Liver (tissue), 9 donors: ENCODE measurements around the gene FNDC8. TPM values are rescaled to one million over a fixed set of nuclear protein-coding genes. Genes with fewer than 3 reads are reported as not detected.
"Not testable (repeated sequence)": the region's sequence is repeated elsewhere in the genome, so short reads cannot be mapped to it uniquely, and the experiment has no call there.

Experiments
- DNase-seq: peaks from one replicate; pipeline ENCODE4 v3.0.0-alpha.2; 2017; ENCODE audit warnings: low spot score
- H3K27ac ChIP-seq, 2 donors: one replicate each; pipeline ENCODE4 v1.7.0; 2013; ENCODE audit warnings: inconsistent platforms in 2 of 2, low read length in 2 of 2, control low read depth in 1 of 2, low read depth in 1 of 2, mild to moderate bottlenecking in 1 of 2
- H3K27me3 ChIP-seq, 4 donors: one replicate each; pipeline versions ENCODE4 v1.6.1 to v1.7.0; 2013; ENCODE audit warnings: low read length in 3 of 4, inconsistent platforms in 1 of 4, mild to moderate bottlenecking in 1 of 4, moderate library complexity in 1 of 4; ENCODE audit not compliant: control insufficient read depth in 4 of 4, insufficient read depth in 4 of 4
- H3K36me3 ChIP-seq, 4 donors: one replicate each; pipeline versions ENCODE4 v1.6.1 to v1.7.0; 2013; ENCODE audit warnings: low read length in 3 of 4, mild to moderate bottlenecking in 3 of 4, low read depth in 1 of 4, moderate library complexity in 1 of 4; ENCODE audit not compliant: control insufficient read depth in 4 of 4, insufficient read depth in 3 of 4
- H3K4me1 ChIP-seq, 4 donors: one replicate each; pipeline versions ENCODE4 v1.6.1 to v1.7.0; 2013; ENCODE audit warnings: low read length in 3 of 4, mild to moderate bottlenecking in 3 of 4, moderate library complexity in 1 of 4; ENCODE audit not compliant: control insufficient read depth in 4 of 4, insufficient read depth in 4 of 4
- H3K4me3 ChIP-seq, 3 donors: one replicate each; pipeline versions ENCODE4 v1.6.1 to v1.7.0; 2013; ENCODE audit warnings: low read length in 3 of 3, control low read depth in 1 of 3, low read depth in 1 of 3, mild to moderate bottlenecking in 1 of 3
- H3K9ac ChIP-seq, 2 donors: one replicate each; pipeline ENCODE4 v1.7.0; 2013; ENCODE audit warnings: low read length in 2 of 2, mild to moderate bottlenecking in 2 of 2, moderate library complexity in 2 of 2, control low read depth in 1 of 2, low read depth in 1 of 2
- H3K9me3 ChIP-seq, 4 donors: one replicate each; pipeline versions ENCODE4 v1.6.1 to v1.7.0; 2013; ENCODE audit warnings: low read length in 3 of 4; ENCODE audit not compliant: control insufficient read depth in 4 of 4
- EGR1 ChIP-seq, 2 donors: IDR thresholded peaks; 2 replicates each; pipeline ENCODE4 v1.6.1; 2016 to 2018; ENCODE audit warnings: antibody characterized with exemption in 2 of 2, low read depth in 2 of 2
- FOXA1 ChIP-seq: IDR thresholded peaks from 2 replicates; pipeline ENCODE4 v1.6.1; 2016; ENCODE audit warnings: antibody characterized with exemption
- GABPA ChIP-seq, 2 donors: IDR thresholded peaks in 1 of 2; conservative IDR thresholded peaks in 1 of 2; 2 replicates each; pipeline ENCODE4 v1.6.1; 2016; ENCODE audit warnings: antibody characterized with exemption in 2 of 2, mild to moderate bottlenecking in 1 of 2, moderate library complexity in 1 of 2
- HNF4A ChIP-seq, 2 donors: conservative IDR thresholded peaks; 2 replicates each; pipeline ENCODE4 v1.6.1; 2016; ENCODE audit warnings: antibody characterized with exemption in 2 of 2, mild to moderate bottlenecking in 2 of 2
- HNF4G ChIP-seq: IDR thresholded peaks from 2 replicates; pipeline ENCODE4 v1.6.1; 2016; ENCODE audit warnings: antibody characterized with exemption
- NR2F2 ChIP-seq: IDR thresholded peaks from 2 replicates; pipeline ENCODE4 v1.6.1; 2016; ENCODE audit warnings: antibody characterized with exemption
- RXRA ChIP-seq, 2 donors: IDR thresholded peaks; 2 replicates each; pipeline ENCODE4 v1.6.1; 2017 to 2018; ENCODE audit warnings: antibody characterized with exemption in 2 of 2, mild to moderate bottlenecking in 1 of 2
- SP1 ChIP-seq: IDR thresholded peaks from 2 replicates; pipeline ENCODE4 v1.6.1; 2018; ENCODE audit warnings: antibody characterized with exemption, mild to moderate bottlenecking
- TAF1 ChIP-seq: conservative IDR thresholded peaks from 2 replicates; pipeline ENCODE4 v1.6.1; 2016; ENCODE audit warnings: antibody characterized with exemption, mild to moderate bottlenecking
- YY1 ChIP-seq: IDR thresholded peaks from 2 replicates; pipeline ENCODE4 v1.6.1; 2016; ENCODE audit warnings: antibody characterized with exemption, mild to moderate bottlenecking
- WGBS: extraction: QIAGEN DNeasy Blood & Tissue Kit; methylation state at CpG from one replicate; pipeline ENCODE4 v1.1.7; 2013; 5-methylcytosine and 5-hydroxymethylcytosine counted together
- polyA plus RNA-seq, 2 donors: library from polyadenylated mRNA; stranded (reverse) in 1 of 2; unstranded in 1 of 2; fragments of 200-250 nt in 1 of 2; fragments of >200 nt in 1 of 2; fragmentation: Nextera tagmentation in 1 of 2; extraction: Ambion mirVana in 1 of 2; gene quantifications; one replicate each; pipeline versions ENCODE4 v1.2.1 to v1.2.3, GENCODE V29; 2013 to 2015
- total RNA-seq, 2 donors: library from RNA; depleted of rRNA; stranded (reverse); fragments of >200 nt; gene quantifications; one replicate each; pipeline ENCODE4 v1.2.3, GENCODE V29; 2014
- TF ChIP-seq, protein P1 (sequence below): IDR thresholded peaks from 2 replicates; pipeline ENCODE4 v1.6.1; 2016; ENCODE audit warnings: antibody characterized with exemption
- TF ChIP-seq, protein P2 (sequence below): fragments of 150-350 bp; IDR thresholded peaks from 2 replicates; pipeline ENCODE4 v1.5.1; 2017; ENCODE audit warnings: improper control_type of control experiment, low read depth, low read length; ENCODE audit not compliant: missing input control
- TF ChIP-seq, protein P3 (sequence below): IDR thresholded peaks from 2 replicates; pipeline ENCODE4 v1.6.1; 2016; ENCODE audit warnings: antibody characterized with exemption, mild to moderate bottlenecking
- donor health status: healthy.
- donor health status: healthy.
- donor health status: healthy.
- donor health status: healthy.
- donor health status: healthy.

Gene FNDC8
- total and polyA plus RNA-seq, 4 donors, result not detected

DNA sequence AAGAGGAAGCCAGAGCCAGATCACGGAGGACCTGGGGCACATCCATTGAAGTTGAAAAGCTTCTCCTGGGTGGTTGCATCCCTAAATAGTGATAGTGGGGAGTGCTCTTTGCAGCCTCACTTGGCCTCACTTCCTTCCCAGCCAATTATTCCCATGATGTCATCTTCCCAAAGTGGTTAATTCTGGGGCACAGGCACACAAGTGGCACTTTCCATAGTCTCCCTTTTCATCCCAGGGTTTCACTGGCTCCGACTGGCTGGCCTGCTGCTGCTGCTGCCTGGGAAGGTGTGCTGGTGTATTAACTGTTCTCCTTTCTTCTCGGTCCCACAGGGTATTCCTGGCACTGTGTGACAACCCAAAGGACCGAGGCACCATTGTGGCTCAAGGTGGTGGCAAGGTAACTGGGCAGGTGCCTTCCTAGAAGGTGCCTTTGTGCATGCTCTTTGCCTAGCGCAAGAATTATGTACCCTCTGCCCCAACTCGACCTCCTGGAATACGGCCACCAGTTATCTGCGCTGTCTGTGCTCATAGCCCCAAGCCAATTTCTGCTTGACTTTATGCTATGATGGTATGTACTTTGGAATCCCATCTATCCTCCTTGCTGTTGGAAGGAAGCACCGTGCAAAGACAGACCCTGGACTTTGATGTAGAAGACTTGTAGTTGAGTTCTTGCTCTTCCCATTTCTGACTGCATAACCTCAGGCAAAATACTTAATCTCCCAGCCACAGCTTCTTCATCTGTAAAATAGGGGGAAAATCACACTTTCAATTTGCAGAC is 54.4 kb downstream of the FNDC8 start:
- Histone ChIP-seq H3K9ac (no peak overlapping the region), H3K36me3 (no peaks in the 10 kb centered on the region), H3K4me1 (peaks cover 0 to 2% (median 0%) of the 10 kb centered on the region in 4 donors), H3K4me3 (no peak overlapping the region), H3K9me3 (no peaks in the 10 kb centered on the region), H3K27ac (no peak overlapping the region), H3K27me3 (no peaks in the 10 kb centered on the region)
- DNase-seq, result no peak
- no peak for TF ChIP-seq FOXA1
- TF ChIP-seq TAF1, result no peak
- TF ChIP-seq, protein P1, sequence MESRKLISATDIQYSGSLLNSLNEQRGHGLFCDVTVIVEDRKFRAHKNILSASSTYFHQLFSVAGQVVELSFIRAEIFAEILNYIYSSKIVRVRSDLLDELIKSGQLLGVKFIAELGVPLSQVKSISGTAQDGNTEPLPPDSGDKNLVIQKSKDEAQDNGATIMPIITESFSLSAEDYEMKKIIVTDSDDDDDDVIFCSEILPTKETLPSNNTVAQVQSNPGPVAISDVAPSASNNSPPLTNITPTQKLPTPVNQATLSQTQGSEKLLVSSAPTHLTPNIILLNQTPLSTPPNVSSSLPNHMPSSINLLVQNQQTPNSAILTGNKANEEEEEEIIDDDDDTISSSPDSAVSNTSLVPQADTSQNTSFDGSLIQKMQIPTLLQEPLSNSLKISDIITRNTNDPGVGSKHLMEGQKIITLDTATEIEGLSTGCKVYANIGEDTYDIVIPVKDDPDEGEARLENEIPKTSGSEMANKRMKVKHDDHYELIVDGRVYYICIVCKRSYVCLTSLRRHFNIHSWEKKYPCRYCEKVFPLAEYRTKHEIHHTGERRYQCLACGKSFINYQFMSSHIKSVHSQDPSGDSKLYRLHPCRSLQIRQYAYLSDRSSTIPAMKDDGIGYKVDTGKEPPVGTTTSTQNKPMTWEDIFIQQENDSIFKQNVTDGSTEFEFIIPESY, result no peak
- TF ChIP-seq, protein P2, sequence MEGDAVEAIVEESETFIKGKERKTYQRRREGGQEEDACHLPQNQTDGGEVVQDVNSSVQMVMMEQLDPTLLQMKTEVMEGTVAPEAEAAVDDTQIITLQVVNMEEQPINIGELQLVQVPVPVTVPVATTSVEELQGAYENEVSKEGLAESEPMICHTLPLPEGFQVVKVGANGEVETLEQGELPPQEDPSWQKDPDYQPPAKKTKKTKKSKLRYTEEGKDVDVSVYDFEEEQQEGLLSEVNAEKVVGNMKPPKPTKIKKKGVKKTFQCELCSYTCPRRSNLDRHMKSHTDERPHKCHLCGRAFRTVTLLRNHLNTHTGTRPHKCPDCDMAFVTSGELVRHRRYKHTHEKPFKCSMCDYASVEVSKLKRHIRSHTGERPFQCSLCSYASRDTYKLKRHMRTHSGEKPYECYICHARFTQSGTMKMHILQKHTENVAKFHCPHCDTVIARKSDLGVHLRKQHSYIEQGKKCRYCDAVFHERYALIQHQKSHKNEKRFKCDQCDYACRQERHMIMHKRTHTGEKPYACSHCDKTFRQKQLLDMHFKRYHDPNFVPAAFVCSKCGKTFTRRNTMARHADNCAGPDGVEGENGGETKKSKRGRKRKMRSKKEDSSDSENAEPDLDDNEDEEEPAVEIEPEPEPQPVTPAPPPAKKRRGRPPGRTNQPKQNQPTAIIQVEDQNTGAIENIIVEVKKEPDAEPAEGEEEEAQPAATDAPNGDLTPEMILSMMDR, result no peak
- TF ChIP-seq, protein P3, sequence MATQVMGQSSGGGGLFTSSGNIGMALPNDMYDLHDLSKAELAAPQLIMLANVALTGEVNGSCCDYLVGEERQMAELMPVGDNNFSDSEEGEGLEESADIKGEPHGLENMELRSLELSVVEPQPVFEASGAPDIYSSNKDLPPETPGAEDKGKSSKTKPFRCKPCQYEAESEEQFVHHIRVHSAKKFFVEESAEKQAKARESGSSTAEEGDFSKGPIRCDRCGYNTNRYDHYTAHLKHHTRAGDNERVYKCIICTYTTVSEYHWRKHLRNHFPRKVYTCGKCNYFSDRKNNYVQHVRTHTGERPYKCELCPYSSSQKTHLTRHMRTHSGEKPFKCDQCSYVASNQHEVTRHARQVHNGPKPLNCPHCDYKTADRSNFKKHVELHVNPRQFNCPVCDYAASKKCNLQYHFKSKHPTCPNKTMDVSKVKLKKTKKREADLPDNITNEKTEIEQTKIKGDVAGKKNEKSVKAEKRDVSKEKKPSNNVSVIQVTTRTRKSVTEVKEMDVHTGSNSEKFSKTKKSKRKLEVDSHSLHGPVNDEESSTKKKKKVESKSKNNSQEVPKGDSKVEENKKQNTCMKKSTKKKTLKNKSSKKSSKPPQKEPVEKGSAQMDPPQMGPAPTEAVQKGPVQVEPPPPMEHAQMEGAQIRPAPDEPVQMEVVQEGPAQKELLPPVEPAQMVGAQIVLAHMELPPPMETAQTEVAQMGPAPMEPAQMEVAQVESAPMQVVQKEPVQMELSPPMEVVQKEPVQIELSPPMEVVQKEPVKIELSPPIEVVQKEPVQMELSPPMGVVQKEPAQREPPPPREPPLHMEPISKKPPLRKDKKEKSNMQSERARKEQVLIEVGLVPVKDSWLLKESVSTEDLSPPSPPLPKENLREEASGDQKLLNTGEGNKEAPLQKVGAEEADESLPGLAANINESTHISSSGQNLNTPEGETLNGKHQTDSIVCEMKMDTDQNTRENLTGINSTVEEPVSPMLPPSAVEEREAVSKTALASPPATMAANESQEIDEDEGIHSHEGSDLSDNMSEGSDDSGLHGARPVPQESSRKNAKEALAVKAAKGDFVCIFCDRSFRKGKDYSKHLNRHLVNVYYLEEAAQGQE, result no peak
- no peak for TF ChIP-seq YY1
- no peak for TF ChIP-seq RXRA (IDR thresholded peaks at IDR 0.05)
- no peak for TF ChIP-seq SP1
- TF ChIP-seq GABPA (IDR thresholded peaks at IDR 0.05 in 1 of 2, conservative IDR thresholded peaks at IDR 0.05 in 1 of 2), result no peak
- no peak for TF ChIP-seq EGR1 (IDR thresholded peaks at IDR 0.05; ENCODE audit: low read depth in 2 of 2)
- no peak for TF ChIP-seq NR2F2
- TF ChIP-seq HNF4A (conservative IDR thresholded peaks at IDR 0.05), result no peak
- no peak for TF ChIP-seq HNF4G
- WGBS, result 85% methylated on average over 9 of the region's 9 CpGs

DNA sequence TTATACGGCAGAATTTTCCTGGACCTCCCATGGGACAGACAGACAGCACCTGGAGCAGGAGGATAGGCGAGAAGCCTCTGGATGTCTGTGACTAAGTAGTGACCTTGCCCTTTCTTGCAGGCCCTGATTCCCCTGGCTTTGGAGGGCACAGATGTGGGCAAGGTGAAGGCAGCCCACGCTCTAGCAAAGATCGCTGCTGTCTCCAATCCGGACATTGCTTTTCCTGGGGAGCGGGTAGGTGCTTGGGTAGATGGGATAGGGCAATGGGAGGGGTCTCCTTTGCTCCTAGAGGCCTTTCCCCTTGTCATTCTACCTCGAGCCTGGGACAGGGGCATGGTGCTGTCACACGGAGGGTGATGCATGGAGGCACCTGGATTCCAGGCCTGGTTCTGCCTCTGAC is 55.5 kb downstream of the FNDC8 start:
- H3K4me1 ChIP-seq, result no peaks in the 10 kb centered on the region
- no peaks in the 10 kb centered on the region for H3K9me3 ChIP-seq
- WGBS, result 73% methylated on average over 8 of the region's 8 CpGs
- no peak for DNase-seq
- no peaks in the 10 kb centered on the region for H3K36me3 ChIP-seq
- no peak overlapping the region for H3K9ac ChIP-seq
- no peaks in the 10 kb centered on the region for H3K27me3 ChIP-seq
- TF ChIP-seq, protein P2, result no peak
- H3K4me3 ChIP-seq, result no peak overlapping the region
- H3K27ac ChIP-seq, result no peak overlapping the region

DNA sequence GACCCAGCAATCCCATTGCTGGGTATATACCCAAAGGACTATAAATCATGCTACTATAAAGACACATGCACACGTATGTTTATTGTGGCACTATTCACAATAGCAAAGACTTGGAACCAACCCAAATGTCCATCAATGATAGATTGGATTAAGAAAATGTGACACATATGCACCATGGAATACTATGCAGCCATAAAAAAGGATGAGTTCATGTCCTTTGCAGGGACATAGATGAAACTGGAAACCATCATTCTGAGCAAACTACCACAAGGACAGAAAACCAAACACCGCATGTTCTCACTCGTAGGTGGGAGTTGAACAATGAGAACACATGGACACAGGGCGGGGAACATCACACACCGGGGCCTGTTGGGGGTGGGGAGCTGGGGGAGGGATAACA is 58.0 kb downstream of the FNDC8 start:
- H3K9ac ChIP-seq, DNase-seq, H3K4me1 ChIP-seq, H3K27ac ChIP-seq, H3K4me3 ChIP-seq, H3K36me3 ChIP-seq, H3K27me3 ChIP-seq, H3K9me3 ChIP-seq: not testable (repeated sequence)
- 94% methylated on average over 5 of the region's 5 CpGs for WGBS
